ENCODE measurements around the gene PRKN.

The PRKN gene

GRCh38 chr6:162727322-162728182 lies at the start of gene PRKN, which contains the start of gene PACRG:
Gene PRKN (minus strand): TSS chr6:162727766.
Gene PACRG (plus strand): TSS chr6:162727974.
- H3K4me1 ChIP-seq (ENCODE audit: low read length): no peaks in the 10 kb centered on the region
- H2AFZ ChIP-seq (ENCODE audit: low read length): peak within 1 kb of the TSS; percentile 45; the same call in 1 of the 2 replicates
- DNase-seq: peak; percentile 95
- no peaks in the 10 kb centered on the region for H3F3A ChIP-seq (ENCODE audit: insufficient read depth, low read length)
- H4K20me1 ChIP-seq (ENCODE audit: insufficient read depth, low read length): no peaks in the 10 kb centered on the region
- no peaks in the 10 kb centered on the region for H3K9me2 ChIP-seq (replicated peaks; ENCODE audit: insufficient read depth, low read length)
- H3K4me2 ChIP-seq (ENCODE audit: low read depth, low read length): peak within 1 kb of the TSS; percentile 45
- H3K4me3 ChIP-seq (ENCODE audit: low read length): peak within 1 kb of the TSS; percentile 62
- no peaks in the 10 kb centered on the region for H3K27me3 ChIP-seq (replicated peaks; ENCODE audit: insufficient read depth, low read length)
- no peak for TF ChIP-seq EZH2 (optimal IDR thresholded peaks at IDR 0.05; ENCODE audit: low read depth, low read length)
- TF ChIP-seq EZH2phosphoT487 (IDR thresholded peaks at IDR 0.05; ENCODE audit: low read length): no peak
- TF ChIP-seq CTCF (IDR thresholded peaks at IDR 0.05; ENCODE audit: low read length): no peak
- no peaks in the 10 kb centered on the region for H3K36me3 ChIP-seq (replicated peaks; ENCODE audit: insufficient read depth, low read length)
- no peaks in the 10 kb centered on the region for H3K79me2 ChIP-seq (ENCODE audit: low read length)
- H3K9me3 ChIP-seq (replicated peaks; ENCODE audit: insufficient read depth, low read length): no peaks in the 10 kb centered on the region
- peak within 1 kb of the TSS; percentile 57; the same call in 1 of the 2 replicates for H3K27ac ChIP-seq (ENCODE audit: low read length)
- peak within 1 kb of the TSS; percentile 76 for H3K9ac ChIP-seq (ENCODE audit: low read length)

- Histone ChIP-seq H3F3A (ENCODE audit: insufficient read depth, low read length) (no peaks in the 10 kb centered on the region), H3K4me3 (ENCODE audit: low read length) (no peak overlapping the region), H3K36me3 (replicated peaks; ENCODE audit: insufficient read depth, low read length) (no peaks in the 10 kb centered on the region), H3K4me1 (ENCODE audit: low read length) (no peaks in the 10 kb centered on the region), H3K9me3 (replicated peaks; ENCODE audit: insufficient read depth, low read length) (no peaks in the 10 kb centered on the region), H3K9ac (ENCODE audit: low read length) (no peak overlapping the region), H3K9me2 (replicated peaks; ENCODE audit: insufficient read depth, low read length) (no peaks in the 10 kb centered on the region), H2AFZ (ENCODE audit: low read length) (no peak overlapping the region), H3K79me2 (ENCODE audit: low read length) (no peaks in the 10 kb centered on the region), H4K20me1 (ENCODE audit: insufficient read depth, low read length) (no peaks in the 10 kb centered on the region), H3K27me3 (replicated peaks; ENCODE audit: insufficient read depth, low read length) (no peaks in the 10 kb centered on the region), H3K4me2 (ENCODE audit: low read depth, low read length) (no peak overlapping the region), H3K27ac (ENCODE audit: low read length) (no peak overlapping the region)
- DNase-seq: no peak
- TF ChIP-seq EZH2phosphoT487 (IDR thresholded peaks at IDR 0.05; ENCODE audit: low read length) (no peak), EZH2 (optimal IDR thresholded peaks at IDR 0.05; ENCODE audit: low read depth, low read length) (no peak), CTCF (IDR thresholded peaks at IDR 0.05; ENCODE audit: low read length) (no peak)
These were observed 49.5 kb upstream of the PRKN start for GRCh38 chr6:162777091-162777490.

GRCh38 chr6:162773996-162774395 lies 46.4 kb upstream of the PRKN start:
- no peaks in the 10 kb centered on the region for H3K79me2 ChIP-seq (ENCODE audit: low read length)
- H2AFZ ChIP-seq (ENCODE audit: low read length): no peak overlapping the region
- H3K4me2 ChIP-seq (ENCODE audit: low read depth, low read length): no peak overlapping the region
- no peak for TF ChIP-seq CTCF (IDR thresholded peaks at IDR 0.05; ENCODE audit: low read length)
- no peak for TF ChIP-seq EZH2phosphoT487 (IDR thresholded peaks at IDR 0.05; ENCODE audit: low read length)
- TF ChIP-seq EZH2 (optimal IDR thresholded peaks at IDR 0.05; ENCODE audit: low read depth, low read length): no peak
- H3K9me2 ChIP-seq (replicated peaks; ENCODE audit: insufficient read depth, low read length): no peaks in the 10 kb centered on the region
- no peaks in the 10 kb centered on the region for H3K4me1 ChIP-seq (ENCODE audit: low read length)
- H3K27ac ChIP-seq (ENCODE audit: low read length): no peak overlapping the region
- H3K9me3 ChIP-seq (replicated peaks; ENCODE audit: insufficient read depth, low read length): no peaks in the 10 kb centered on the region
- no peak overlapping the region for H3K9ac ChIP-seq (ENCODE audit: low read length)
- DNase-seq: no peak
- no peak overlapping the region for H3K4me3 ChIP-seq (ENCODE audit: low read length)
- no peaks in the 10 kb centered on the region for H3F3A ChIP-seq (ENCODE audit: insufficient read depth, low read length)
- H3K27me3 ChIP-seq (replicated peaks; ENCODE audit: insufficient read depth, low read length): no peaks in the 10 kb centered on the region
- no peaks in the 10 kb centered on the region for H3K36me3 ChIP-seq (replicated peaks; ENCODE audit: insufficient read depth, low read length)
- no peaks in the 10 kb centered on the region for H4K20me1 ChIP-seq (ENCODE audit: insufficient read depth, low read length)
